Activated CD4-positive, alpha-beta memory T cell treated with anti-CD3 and anti-CD28 coated beads, Interleukin-2, amount 10 ng/mL, durations not matched to agents 7 days and 5 days (primary cell): Measurements from ENCODE around the gene TESK2. TPM values are rescaled to one million over a fixed set of nuclear protein-coding genes. Genes with fewer than 3 reads are reported as not detected.

Experiments
- CTCF ChIA-PET: fragments of 350-600 bp; sonication (Branson Sonifier 250); formaldehyde crosslinking; loops from one replicate; lab custom pipeline; 2021; ENCODE audit warnings: antibody characterized with exemption, inconsistent platforms; lab: Charles Lee
- POLR2A ChIA-PET: fragments of 350-600 bp; sonication (Branson Sonifier 250); formaldehyde crosslinking; loops from one replicate; lab custom pipeline; 2021; ENCODE audit warnings: antibody characterized with exemption; lab: Charles Lee
- DNase-seq: peaks from one replicate; pipeline ENCODE4 v3.0.0-alpha.2; 2020
- H3K27ac Mint-ChIP-seq: one replicate; pipeline ENCODE4 v1.8.0; 2021; ENCODE audit warnings: mild to moderate bottlenecking, mixed read lengths
- H3K27me3 Mint-ChIP-seq: one replicate; pipeline ENCODE4 v1.8.0; 2021; ENCODE audit warnings: mixed read lengths
- H3K36me3 Mint-ChIP-seq: one replicate; pipeline ENCODE4 v1.8.0; 2021; ENCODE audit warnings: low read depth, mixed read lengths
- H3K4me1 Mint-ChIP-seq: one replicate; pipeline ENCODE4 v1.8.0; 2021; ENCODE audit warnings: mixed read lengths
- H3K4me3 Mint-ChIP-seq: one replicate; pipeline ENCODE4 v1.8.0; 2021; ENCODE audit warnings: mild to moderate bottlenecking, mixed read lengths
- H3K9me3 Mint-ChIP-seq: one replicate; pipeline ENCODE4 v1.8.0; 2021; ENCODE audit warnings: mixed read lengths
- total RNA-seq, 2 experiments: library from RNA; stranded (reverse); gene quantifications; one replicate each; pipeline ENCODE4 v1.2.3, GENCODE V29; 2021

The TESK2 gene
- total RNA-seq, 2 experiments from 2014 or later: 3.7 to 4.3 TPM

- Mint-ChIP-seq H3K9me3 (peaks cover 4% of the 10 kb centered on the region), H3K36me3 (peaks cover 3% of the 10 kb centered on the region), H3K4me1 (no peaks in the 10 kb centered on the region), H3K4me3 (no peak overlapping the region), H3K27ac (no peak overlapping the region), H3K27me3 (no peaks in the 10 kb centered on the region)
- DNase-seq: no peak
- POLR2A ChIA-PET: no interaction called here
- CTCF ChIA-PET: no interaction called here
Observed at GRCh38 chr1:45421935-45422334, 69.0 kb downstream of the TESK2 start.

DNA sequence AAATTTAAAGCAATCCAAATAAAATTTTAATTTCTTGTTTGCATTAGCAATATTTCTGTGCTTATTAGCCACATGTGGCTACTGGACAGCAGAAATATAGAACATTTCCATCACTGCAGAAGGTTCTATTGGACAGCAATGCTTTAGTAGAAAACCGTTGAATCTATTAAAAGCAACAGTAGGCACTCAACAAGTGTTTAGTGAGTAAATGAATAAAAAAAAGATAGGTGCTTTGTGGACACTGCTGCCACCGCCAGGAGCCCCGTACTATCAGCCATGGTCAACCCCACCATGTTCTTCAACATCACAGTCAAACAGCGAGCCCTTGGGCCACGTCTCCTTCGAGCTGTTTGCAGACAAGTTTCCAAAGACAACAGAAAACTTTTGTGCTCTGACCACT, 76.2 kb downstream of the TESK2 start:
- Mint-ChIP-seq H3K27me3 (no peaks in the 10 kb centered on the region), H3K36me3 (no peaks in the 10 kb centered on the region), H3K9me3 (no peaks in the 10 kb centered on the region), H3K4me3 (no peak overlapping the region), H3K4me1 (no peaks in the 10 kb centered on the region), H3K27ac (no peak overlapping the region)
- DNase-seq: no peak
- CTCF ChIA-PET: interaction anchor here (1.1 kb wide), 1 partner anchor 78 kb away, joined by 3 read pairs; no protein-coding TSS in a partner anchor
- POLR2A ChIA-PET: no interaction called here

DNA sequence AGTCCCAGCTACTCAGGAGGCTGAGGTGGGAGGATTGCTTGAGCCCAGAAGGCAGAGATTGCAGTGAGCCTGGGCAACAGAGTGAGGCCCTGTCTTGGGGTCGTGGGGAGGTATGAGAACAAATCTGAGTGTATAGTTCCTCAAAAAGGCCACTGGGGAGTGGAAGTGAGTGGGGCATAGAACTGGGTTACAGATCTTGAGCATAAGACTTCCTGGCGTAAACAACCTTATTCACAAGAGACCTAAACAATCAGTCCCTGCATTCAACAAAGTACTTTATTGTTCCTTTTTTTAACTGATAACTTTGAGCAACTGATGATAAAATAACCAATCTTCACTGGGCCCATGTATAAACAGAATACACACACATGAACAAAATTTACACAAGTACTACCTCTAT, 78.1 kb downstream of the TESK2 start:
- ChIA-PET CTCF (no interaction called here), POLR2A (no interaction called here)
- H3K27me3 Mint-ChIP-seq: no peaks in the 10 kb centered on the region
- peaks cover 6% of the 10 kb centered on the region for H3K4me1 Mint-ChIP-seq
- H3K27ac Mint-ChIP-seq: no peak overlapping the region
- H3K4me3 Mint-ChIP-seq: no peak overlapping the region
- H3K36me3 Mint-ChIP-seq: no peaks in the 10 kb centered on the region
- no peak for DNase-seq
- H3K9me3 Mint-ChIP-seq: no peaks in the 10 kb centered on the region

GRCh38 chr1:45411510-45411899, 79.5 kb downstream of the TESK2 start:
- DNase-seq: no peak
- ChIA-PET CTCF (no interaction called here), POLR2A (no interaction called here)
- Mint-ChIP-seq H3K27ac (no peak overlapping the region), H3K36me3 (no peaks in the 10 kb centered on the region), H3K9me3 (no peaks in the 10 kb centered on the region), H3K27me3 (no peaks in the 10 kb centered on the region), H3K4me1 (peaks cover 6% of the 10 kb centered on the region), H3K4me3 (no peak overlapping the region)

DNA sequence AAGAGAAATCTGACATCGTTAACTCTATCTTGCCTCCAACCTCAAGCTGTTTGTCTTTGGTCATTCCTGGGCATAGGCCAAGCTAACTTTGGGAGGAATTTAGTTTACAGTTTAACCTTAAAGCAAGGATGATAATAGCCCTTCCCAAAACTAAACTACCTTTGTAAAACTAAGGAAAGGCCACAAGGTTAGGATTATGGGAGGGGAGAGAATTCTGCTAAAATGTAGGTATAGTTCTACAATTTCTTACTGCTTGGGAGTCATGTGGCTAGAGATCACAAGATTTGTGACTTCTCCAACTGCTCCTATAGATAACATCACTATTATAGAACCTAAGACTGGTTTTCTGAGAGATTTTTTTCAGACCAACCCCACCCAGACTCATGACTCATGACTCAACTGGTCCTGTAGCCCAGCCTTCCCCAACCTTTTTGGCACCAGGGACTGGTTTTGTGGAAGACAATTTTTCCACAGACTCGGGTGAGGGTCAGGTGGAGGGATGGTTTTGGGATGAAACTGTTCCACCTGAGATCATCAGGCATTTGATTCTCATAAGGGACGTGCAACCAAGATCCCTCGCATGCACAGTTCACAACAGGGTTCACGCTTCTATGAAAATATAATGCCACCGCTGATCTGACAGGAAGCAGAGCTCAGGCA, 80.0 kb downstream of the TESK2 start:
- ChIA-PET CTCF (no interaction called here), POLR2A (no interaction called here)
- no peaks in the 10 kb centered on the region for H3K9me3 Mint-ChIP-seq
- no peaks in the 10 kb centered on the region for H3K27me3 Mint-ChIP-seq
- H3K4me3 Mint-ChIP-seq: no peak overlapping the region
- peaks cover 6% of the 10 kb centered on the region for H3K4me1 Mint-ChIP-seq
- no peak overlapping the region for H3K27ac Mint-ChIP-seq
- no peak for DNase-seq
- no peaks in the 10 kb centered on the region for H3K36me3 Mint-ChIP-seq

DNA sequence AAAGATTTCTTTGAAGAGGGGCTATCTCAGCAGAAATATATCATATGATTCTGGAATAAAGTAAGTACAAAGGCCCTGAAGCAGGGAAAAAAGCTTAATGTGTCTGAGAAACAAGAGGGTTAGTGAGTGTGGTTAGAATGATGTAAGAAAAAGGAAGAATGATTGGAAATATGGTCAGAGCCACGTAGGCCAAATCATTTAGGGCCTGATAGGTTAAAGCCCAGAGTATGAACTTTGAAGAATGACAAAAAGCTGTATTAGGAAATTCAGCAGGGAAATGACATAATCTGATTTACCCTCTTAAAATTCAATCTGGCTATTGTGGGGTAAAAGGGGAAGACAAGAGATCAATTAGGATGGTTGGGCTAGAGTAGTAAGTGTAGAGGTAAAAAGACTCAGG, 81.7 kb downstream of the TESK2 start:
- ChIA-PET CTCF (interaction anchor here (0.6 kb wide), 1 partner anchor 394 kb away, joined by 5 read pairs; the partner anchor contains the start of gene MAST2), POLR2A (no interaction called here)
- peaks cover 6% of the 10 kb centered on the region for H3K4me1 Mint-ChIP-seq
- no peak overlapping the region for H3K27ac Mint-ChIP-seq
- H3K9me3 Mint-ChIP-seq: no peaks in the 10 kb centered on the region
- no peaks in the 10 kb centered on the region for H3K27me3 Mint-ChIP-seq
- H3K4me3 Mint-ChIP-seq: no peak overlapping the region
- no peaks in the 10 kb centered on the region for H3K36me3 Mint-ChIP-seq
- DNase-seq: no peak

GRCh38 chr1:45407629-45408287, 83.2 kb downstream of the TESK2 start:
- no peaks in the 10 kb centered on the region for H3K27me3 Mint-ChIP-seq
- peaks cover 6% of the 10 kb centered on the region for H3K4me1 Mint-ChIP-seq
- no peak overlapping the region for H3K4me3 Mint-ChIP-seq
- ChIA-PET POLR2A (no interaction called here), CTCF (no interaction called here)
- no peak overlapping the region for H3K27ac Mint-ChIP-seq
- DNase-seq: no peak
- no peaks in the 10 kb centered on the region for H3K9me3 Mint-ChIP-seq
- H3K36me3 Mint-ChIP-seq: no peaks in the 10 kb centered on the region

DNA sequence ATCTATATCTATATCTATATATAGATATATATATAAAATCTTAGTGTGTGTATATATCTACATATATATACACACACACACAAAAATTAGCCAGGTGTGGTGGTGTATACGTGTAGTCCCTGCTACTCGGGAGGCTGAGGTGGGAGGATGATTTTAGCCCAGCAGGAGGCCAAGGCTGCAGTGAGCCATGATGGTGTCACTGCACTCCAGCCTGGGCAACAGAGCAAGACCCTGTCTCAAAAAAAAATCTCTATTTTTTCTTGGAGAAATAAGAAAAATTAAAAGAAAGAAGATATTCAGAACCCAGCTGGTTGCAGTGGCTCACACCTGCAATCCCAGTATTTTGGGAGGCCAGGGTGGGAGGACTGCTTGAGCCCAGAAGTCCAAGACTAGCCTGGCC, 85.3 kb downstream of the TESK2 start:
- Mint-ChIP-seq H3K27me3 (no peaks in the 10 kb centered on the region), H3K4me1 (peaks cover 6% of the 10 kb centered on the region), H3K4me3 (no peak overlapping the region), H3K27ac (no peak overlapping the region), H3K9me3 (no peaks in the 10 kb centered on the region), H3K36me3 (no peaks in the 10 kb centered on the region)
- no peak for DNase-seq
- ChIA-PET POLR2A (no interaction called here), CTCF (no interaction called here)

- Mint-ChIP-seq H3K4me1 (no peaks in the 10 kb centered on the region), H3K36me3 (no peaks in the 10 kb centered on the region), H3K9me3 (no peaks in the 10 kb centered on the region), H3K4me3 (no peak overlapping the region), H3K27ac (no peak overlapping the region), H3K27me3 (no peaks in the 10 kb centered on the region)
- ChIA-PET CTCF (no interaction called here), POLR2A (no interaction called here)
- DNase-seq: no peak
Observed at GRCh38 chr1:45403718-45404117, 87.2 kb downstream of the TESK2 start.

- ChIA-PET CTCF (no interaction called here), POLR2A (no interaction called here)
- no peaks in the 10 kb centered on the region for H3K4me1 Mint-ChIP-seq
- no peak for DNase-seq
- no peak overlapping the region for H3K27ac Mint-ChIP-seq
- no peak overlapping the region for H3K4me3 Mint-ChIP-seq
- H3K27me3 Mint-ChIP-seq: no peaks in the 10 kb centered on the region
- H3K36me3 Mint-ChIP-seq: no peaks in the 10 kb centered on the region
- H3K9me3 Mint-ChIP-seq: no peaks in the 10 kb centered on the region
Observed at GRCh38 chr1:45403298-45403697, 87.7 kb downstream of the TESK2 start.

DNA sequence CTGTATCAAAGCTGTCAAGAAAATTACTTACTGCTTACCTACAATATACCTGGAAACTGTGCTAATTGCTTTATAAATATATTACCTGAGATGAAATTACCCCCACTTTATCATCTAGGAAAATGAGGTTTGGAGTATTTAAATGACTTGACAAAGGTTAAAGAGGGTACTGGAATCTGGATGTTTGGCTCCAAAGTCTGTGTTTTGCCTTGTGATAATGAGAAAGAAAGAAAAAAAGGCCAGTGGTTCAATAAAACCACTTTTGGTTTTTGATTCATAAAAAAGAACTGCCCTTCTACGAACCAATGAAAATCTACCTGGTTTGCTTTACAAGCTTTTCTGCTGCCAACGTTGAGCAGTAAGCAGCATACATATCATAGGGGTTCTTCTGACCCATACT, 89.4 kb downstream of the TESK2 start:
- DNase-seq: no peak
- Mint-ChIP-seq H3K4me3 (no peak overlapping the region), H3K27ac (no peak overlapping the region), H3K36me3 (no peaks in the 10 kb centered on the region), H3K27me3 (no peaks in the 10 kb centered on the region), H3K9me3 (no peaks in the 10 kb centered on the region), H3K4me1 (no peaks in the 10 kb centered on the region)
- ChIA-PET POLR2A (no interaction called here), CTCF (no interaction called here)

GRCh38 chr1:45400049-45400448, 90.9 kb downstream of the TESK2 start:
- DNase-seq: no peak
- Mint-ChIP-seq H3K36me3 (no peaks in the 10 kb centered on the region), H3K27me3 (no peaks in the 10 kb centered on the region), H3K27ac (no peak overlapping the region), H3K9me3 (no peaks in the 10 kb centered on the region), H3K4me3 (no peak overlapping the region), H3K4me1 (peaks cover 3% of the 10 kb centered on the region)
- ChIA-PET CTCF (no interaction called here), POLR2A (no interaction called here)

- no peaks in the 10 kb centered on the region for H3K9me3 Mint-ChIP-seq
- H3K4me3 Mint-ChIP-seq: no peak overlapping the region
- no peaks in the 10 kb centered on the region for H3K36me3 Mint-ChIP-seq
- H3K4me1 Mint-ChIP-seq: peaks cover 19% of the 10 kb centered on the region
- no peaks in the 10 kb centered on the region for H3K27me3 Mint-ChIP-seq
- no peak overlapping the region for H3K27ac Mint-ChIP-seq
- DNase-seq: no peak
- CTCF ChIA-PET: interaction anchor here (0.7 to 1.2 kb wide), 2 partner anchors 37 to 479 kb away, joined by 3 to 4 read pairs; no protein-coding TSS in a partner anchor
- POLR2A ChIA-PET: no interaction called here
Observed at GRCh38 chr1:45397285-45397684, 93.7 kb downstream of the TESK2 start.

- ChIA-PET CTCF (no interaction called here), POLR2A (no interaction called here)
- Mint-ChIP-seq H3K36me3 (no peaks in the 10 kb centered on the region), H3K27me3 (no peaks in the 10 kb centered on the region), H3K9me3 (no peaks in the 10 kb centered on the region), H3K4me3 (no peak overlapping the region), H3K27ac (no peak overlapping the region), H3K4me1 (peaks cover 19% of the 10 kb centered on the region)
- no peak for DNase-seq
Observed at GRCh38 chr1:45395582-45395981, 95.4 kb downstream of the TESK2 start.
